GM12878 (cell line): ENCODE measurements around the gene TMUB1. TPM values are rescaled to one million over a fixed set of nuclear protein-coding genes. Genes with fewer than 3 reads are reported as not detected.

ENCODE experiments used
- ATAC-seq: fragments of 200-7000 bp; cut with Tn5 transposase; 3 replicates; pipeline ENCODE4 v1.9.1; 2020; ENCODE audit warnings: mild to moderate bottlenecking, moderate library complexity
- BruUV-seq: library from RNA; stranded (reverse); fragments of 400-500 nt; replicated peaks from 2 replicates; lab custom pipeline; 2021; lab: Mats Ljungman, UMichigan
- CTCF ChIA-PET: fragments of 300-600 bp; sonication (Branson Sonifier 250); formaldehyde crosslinking; extraction: SDS; loops from one replicate; lab custom pipeline; 2021; ENCODE audit warnings: inconsistent platforms; lab: Yijun Ruan, JAX
- POLR2A ChIA-PET: fragments of 350-600 bp; formaldehyde crosslinking; extraction: SDS; loops from one replicate; lab custom pipeline; 2021; ENCODE audit warnings: inconsistent platforms; lab: Charles Lee
- RAD21 ChIA-PET: fragments of 300-600 bp; sonication (Branson Sonifier 250); formaldehyde crosslinking; loops from one replicate; lab custom pipeline; 2023; ENCODE audit warnings: antibody characterized with exemption; ENCODE audit not compliant: unreplicated experiment; lab: Charles Lee
- SMC1A ChIA-PET: fragments of 300-600 bp; sonication (Branson Sonifier 250); formaldehyde crosslinking; loops from one replicate; lab custom pipeline; 2023; ENCODE audit not compliant: unreplicated experiment, uncharacterized antibody; lab: Charles Lee
- DNase-seq: peaks from one replicate; pipeline ENCODE4 v3.0.0-alpha.2; 2011; ENCODE audit warnings: low read depth, low spot score
- FAIRE-seq: peaks from 3 replicates; lab custom pipeline; 2011; peaks lifted over from hg19 to GRCh38; lab: Jason Lieb, UNC
- H2AFZ ChIP-seq: 2 replicates; pipeline ENCODE4 v1.6.0; 2011; ENCODE audit warnings: low read depth, low read length, control low read depth; ENCODE audit not compliant: control insufficient read depth
- H3K27ac ChIP-seq: 2 replicates; pipeline ENCODE4 v1.5.1; 2011; ENCODE audit warnings: control low read depth; ENCODE audit not compliant: control insufficient read depth, insufficient read depth
- H3K27me3 ChIP-seq, 2 experiments: replicated peaks in 1 of 2; 2 replicates each; pipeline versions ENCODE4 v1.6.0 to v1.6.1; 2011; ENCODE audit warnings: low read length in 1 of 2; ENCODE audit not compliant: control insufficient read depth in 2 of 2, insufficient read depth in 2 of 2
- H3K36me3 ChIP-seq, 2 experiments: 2 replicates each; pipeline ENCODE4 v1.5.1; 2011; ENCODE audit warnings: low read length in 1 of 2; ENCODE audit not compliant: control insufficient read depth in 2 of 2, insufficient read depth in 2 of 2
- H3K4me1 ChIP-seq: 2 replicates; pipeline ENCODE4 v1.6.1; 2011; ENCODE audit warnings: mild to moderate bottlenecking, low read length, moderate library complexity, mixed read lengths; ENCODE audit not compliant: control insufficient read depth, insufficient read depth
- H3K4me2 ChIP-seq: 2 replicates; pipeline ENCODE4 v1.6.0; 2011; ENCODE audit warnings: control low read depth; ENCODE audit not compliant: control insufficient read depth, insufficient read depth
- H3K4me3 ChIP-seq: fragments of 200-600 bp; sonication (generic); 2 replicates; pipeline ENCODE4 v1.5.1; 2016
- H3K79me2 ChIP-seq: 2 replicates; pipeline ENCODE4 v1.6.0; 2011; ENCODE audit warnings: low read length; ENCODE audit not compliant: control insufficient read depth, insufficient read depth
- H3K9ac ChIP-seq: 2 replicates; pipeline ENCODE4 v1.8.0; 2011; ENCODE audit warnings: low read length, control low read depth, mixed read lengths; ENCODE audit not compliant: control insufficient read depth, insufficient read depth
- H3K9me3 ChIP-seq: replicated peaks from 3 replicates; pipeline ENCODE4 v1.5.1; 2011; ENCODE audit warnings: mild to moderate bottlenecking, low read length; ENCODE audit not compliant: control insufficient read depth, insufficient read depth
- H4K20me1 ChIP-seq: 2 replicates; pipeline ENCODE4 v1.6.0; 2011; ENCODE audit not compliant: control insufficient read depth, insufficient read depth
- BHLHE40 ChIP-seq, 2 experiments: fragments of 450-650 bp in 1 of 2; IDR thresholded peaks; 2 replicates each; pipeline ENCODE4 v1.6.1; 2011 to 2017; ENCODE audit warnings: low read depth in 2 of 2, borderline replicate concordance in 1 of 2, improper control_type of control experiment in 1 of 2, low read length in 1 of 2, mild to moderate bottlenecking in 1 of 2
- CHD2 ChIP-seq: IDR thresholded peaks from 2 replicates; pipeline ENCODE4 v1.6.1; 2011; ENCODE audit warnings: low read depth, low read length, improper control_type of control experiment, borderline replicate concordance
- CTCF ChIP-seq, 3 experiments: IDR thresholded peaks in 2 of 3; conservative IDR thresholded peaks in 1 of 3; 2 replicates each; pipeline ENCODE4 v1.5.1; 2011; ENCODE audit warnings: low read depth in 3 of 3, low read length in 3 of 3, mild to moderate bottlenecking in 3 of 3, control low read depth in 2 of 3, moderate library complexity in 2 of 3, inconsistent platforms in 1 of 3, mixed read lengths in 1 of 3; ENCODE audit not compliant: control insufficient read depth in 2 of 3, insufficient read depth in 1 of 3; ENCODE audit errors: extremely low read depth in 1 of 3
- GATAD2B ChIP-seq: fragments of 450-650 bp; conservative IDR thresholded peaks from 2 replicates; pipeline ENCODE4 v1.6.1; 2017; ENCODE audit warnings: low read depth, mild to moderate bottlenecking, moderate library complexity
- HDAC6 ChIP-seq: fragments of 200-600 bp; sonication (generic); IDR thresholded peaks from one replicate; pipeline ENCODE4 v1.8.0; 2017; ENCODE audit warnings: antibody characterized with exemption; ENCODE audit not compliant: unreplicated experiment
- IKZF1 ChIP-seq: fragments of 450-650 bp; conservative IDR thresholded peaks from 2 replicates; pipeline ENCODE4 v1.6.1; 2017; ENCODE audit warnings: antibody characterized with exemption, mild to moderate bottlenecking
- WGBS: methylation state at CpG from one replicate; pipeline ENCODE4 v1.1.6; 2016; ENCODE audit warnings: low lambda C conversion rate; ENCODE audit not compliant: insufficient replicate concordance, insufficient coverage; ENCODE audit errors: missing lambda C conversion rate; 5-methylcytosine and 5-hydroxymethylcytosine counted together
- in situ Hi-C: fragments of 300-500 bp; cut with MboI; formaldehyde crosslinking; loops from 9 replicates; pipeline ENCODE4 v1.14.3; 2018; ENCODE audit warnings: mixed read lengths
- intact Hi-C: fragments of 100-400 bp; cut with micrococcal nuclease; formaldehyde crosslinking; loops from one replicate; pipeline ENCODE4 v1.14.2; 2022; ENCODE audit not compliant: unreplicated experiment
- polyA plus RNA-seq, 11 experiments: library from polyadenylated mRNA; depleted of rRNA in 4 of 11; unstranded in 6 of 11; stranded (reverse) in 5 of 11; fragments of >200 nt; fragmentation: Nextera tagmentation in 4 of 11; fragmentation: Illumina TruSeq in 1 of 11; extraction: Ambion mirVana in 4 of 11; extraction: Trizol in 1 of 11; gene quantifications; 1 replicate in 1 of 11; 2 replicates in 10 of 11; pipeline versions ENCODE4 v1.2.1 to v1.2.3, GENCODE V29; 2011 to 2016; ENCODE audit warnings: inconsistent platforms in 2 of 11, missing spikeins in 2 of 11, low read depth in 1 of 11
- total RNA-seq, 4 experiments: library from RNA; depleted of rRNA in 3 of 4; stranded (reverse); fragments of >200 nt in 3 of 4; fragmentation: Illumina TruSeq in 1 of 4; extraction: Trizol in 1 of 4; gene quantifications; 2 replicates each; pipeline versions ENCODE4 v1.2.1 to v1.2.3, GENCODE V29; 2013 to 2021

TMUB1 gene
- total and polyA plus RNA-seq, 10 of the 15 experiments (the other 5 are each of a cell fraction or from before 2014, with no cell fraction given): 0.27 to 79.5 (median 41.3) TPM; not detected in 1

GRCh38 chr7:151060416-151061212 lies 22.7 kb downstream of the TMUB1 start:
- SMC1A ChIA-PET: interaction anchor here (0.7 kb wide), 1 partner anchor 24 kb away, joined by 3 read pairs; no protein-coding TSS in a partner anchor
- FAIRE-seq (no peak), DNase-seq (no peak), ATAC-seq (peak; percentile 3; the same call in 2 of the 3 replicates)
- POLR2A ChIA-PET: interaction anchor here (0.7 kb wide), 1 partner anchor 25 kb away, joined by 3 read pairs; no protein-coding TSS in a partner anchor
- H3K9ac ChIP-seq: peak overlapping the region; percentile 86
- H3K27ac ChIP-seq: peak overlapping the region; percentile 52
- 18% methylated on average over 20 of the region's 21 CpGs for WGBS
- H3K36me3 ChIP-seq: peaks cover 0 to 3% of the 10 kb centered on the region in 2 experiments; a peak in 3 of 4 replicates
- H4K20me1 ChIP-seq: no peaks in the 10 kb centered on the region
- in situ Hi-C loops: no loop called here
- TF ChIP-seq GATAD2B (0 out of 2 replicates have a peak, but pooled peaks have one; percentile 22), BHLHE40 (IDR thresholded peaks at IDR 0.05; ENCODE audit: borderline replicate concordance in 1 of 2, low read depth in 2 of 2, low read length in 1 of 2) (peak in 1 of 2 experiments; percentile 18; a peak in 1 of 4 replicates), CHD2 (peak; percentile 53; the same call in 1 of the 2 replicates), HDAC6 (no peak), CTCF (IDR thresholded peaks at IDR 0.05 in 2 of 3, conservative IDR thresholded peaks at IDR 0.05 in 1 of 3; ENCODE audit: control insufficient read depth in 2 of 3, extremely low read depth in 1 of 3, insufficient read depth in 1 of 3, low read depth in 3 of 3, low read length in 3 of 3) (peak in 1 of 3 experiments; percentile 6; a peak in 1 of 6 replicates), IKZF1 (peak; percentile 19; the same call in 1 of the 2 replicates)
- CTCF ChIA-PET: interaction anchor here (0.6 to 1.8 kb wide), 9 partner anchors 17 to 274 kb away, joined by 3 to 8 read pairs (median 4); no protein-coding TSS in a partner anchor
- BruUV-seq: TSS peak; percentile 57
- intact Hi-C loops: no loop called here
- RAD21 ChIA-PET: interaction anchor here (0.6 to 1.4 kb wide), 3 partner anchors 29 to 50 kb away, joined by 3 to 4 read pairs (median 3); no protein-coding TSS in a partner anchor
- H2AFZ ChIP-seq: no peak overlapping the region
- H3K4me2 ChIP-seq: peak overlapping the region; percentile 96
- no peaks in the 10 kb centered on the region for H3K27me3 ChIP-seq
- H3K9me3 ChIP-seq: no peaks in the 10 kb centered on the region
- peaks cover 24% of the 10 kb centered on the region for H3K4me1 ChIP-seq
- peak overlapping the region; percentile 99 for H3K4me3 ChIP-seq
- H3K79me2 ChIP-seq: peaks cover 21% of the 10 kb centered on the region
